SK-N-SH (cell line): ENCODE data around the gene DDI2. TPM values are rescaled to one million over a fixed set of nuclear protein-coding genes. Genes with fewer than 3 reads are reported as not detected.

ENCODE experiments used
- CTCF ChIA-PET: fragments of 300-600, 350-600 bp; formaldehyde crosslinking; extraction: SDS; loops from one replicate; lab custom pipeline; 2021; lab: Yijun Ruan, JAX
- POLR2A ChIA-PET: fragments of 350-600 bp; sonication (Branson Sonifier 250); formaldehyde crosslinking; extraction: SDS; loops from one replicate; lab custom pipeline; 2020; ENCODE audit warnings: antibody characterized with exemption, inconsistent platforms; lab: Yijun Ruan, JAX
- DNase-seq: peaks from one replicate; pipeline ENCODE4 v3.0.0; 2012
- H2AFZ ChIP-seq: fragments of 200-600 bp; sonication (generic); 2 replicates; pipeline ENCODE4 v1.8.1; 2016; ENCODE audit warnings: antibody characterized with exemption, mild to moderate bottlenecking, low read depth
- H3F3A ChIP-seq: fragments of 200-600 bp; sonication (generic); replicated peaks from 2 replicates; pipeline ENCODE3; 2016; ENCODE audit warnings: antibody characterized with exemption, mild to moderate bottlenecking; ENCODE audit not compliant: insufficient read depth
- H3K27ac ChIP-seq, 2 experiments: fragments of 200-500 bp in 1 of 2; fragments of 200-600 bp in 1 of 2; sonication (Bioruptor generic) in 1 of 2; sonication (generic), shearing (Covaris generic) in 1 of 2; 2 replicates each; pipeline versions ENCODE4 v1.5.1 to v1.6.1; 2014 to 2016; ENCODE audit warnings: low read depth in 2 of 2, inconsistent platforms in 1 of 2, low read length in 1 of 2, mild to moderate bottlenecking in 1 of 2, mixed read lengths in 1 of 2
- H3K27me3 ChIP-seq: fragments of 200-600 bp; sonication (generic), shearing (Covaris generic); 2 replicates; pipeline ENCODE4 v1.6.1; 2016; ENCODE audit warnings: mixed run types; ENCODE audit not compliant: insufficient read depth
- H3K36me3 ChIP-seq, 2 experiments: fragments of 200-500 bp in 1 of 2; fragments of 200-600 bp in 1 of 2; sonication (Bioruptor generic) in 1 of 2; sonication (generic) in 1 of 2; replicated peaks in 1 of 2; 2 replicates each; pipeline versions ENCODE3 to v1.5.1; 2014 to 2016; ENCODE audit warnings: low read length in 1 of 2, mild to moderate bottlenecking in 1 of 2; ENCODE audit not compliant: insufficient read depth in 2 of 2, control insufficient read depth in 1 of 2
- H3K4me1 ChIP-seq, 2 experiments: fragments of 200-500 bp in 1 of 2; fragments of 200-600 bp in 1 of 2; sonication (Bioruptor generic) in 1 of 2; sonication (generic), shearing (Covaris generic) in 1 of 2; 2 replicates each; pipeline versions ENCODE4 v1.5.1 to v1.6.1; 2014 to 2016; ENCODE audit warnings: low read depth in 1 of 2, low read length in 1 of 2, mixed run types in 1 of 2; ENCODE audit not compliant: insufficient read depth in 2 of 2, control insufficient read depth in 1 of 2
- H3K4me2 ChIP-seq: fragments of 200-600 bp; sonication (generic), shearing (Covaris generic); 2 replicates; pipeline ENCODE4 v1.6.1; 2017; ENCODE audit warnings: mixed run types
- H3K4me3 ChIP-seq, 2 experiments: fragments of 200-500 bp in 1 of 2; fragments of 200-600 bp in 1 of 2; sonication (Bioruptor generic) in 1 of 2; sonication (generic), shearing (Covaris generic) in 1 of 2; 2 replicates each; pipeline versions ENCODE4 v1.5.1 to v1.8.1; 2014 to 2016; ENCODE audit warnings: low read depth in 2 of 2, inconsistent platforms in 1 of 2, low read length in 1 of 2, mild to moderate bottlenecking in 1 of 2, mixed read lengths in 1 of 2, moderate library complexity in 1 of 2
- H3K79me2 ChIP-seq: fragments of 200-600 bp; sonication (generic); 2 replicates; pipeline ENCODE4 v1.8.1; 2017; ENCODE audit warnings: mild to moderate bottlenecking; ENCODE audit not compliant: insufficient read depth
- H3K9ac ChIP-seq: fragments of 200-600 bp; sonication (generic); 2 replicates; pipeline ENCODE4 v1.6.1; 2017; ENCODE audit warnings: mixed run types
- H3K9me2 ChIP-seq: fragments of 200-600 bp; sonication (generic); 2 replicates; pipeline ENCODE4 v1.6.1; 2017; ENCODE audit warnings: mixed run types
- H3K9me3 ChIP-seq: fragments of 200-600 bp; sonication (generic); 2 replicates; pipeline ENCODE4 v1.6.1; 2017; ENCODE audit warnings: mixed run types, mild to moderate bottlenecking, moderate library complexity
- H4K20me1 ChIP-seq: fragments of 200-600 bp; sonication (generic); 2 replicates; pipeline ENCODE4 v1.6.1; 2017; ENCODE audit warnings: mild to moderate bottlenecking, mixed run types; ENCODE audit not compliant: insufficient read depth
- CTCF ChIP-seq: fragments of 200-600 bp; sonication (generic); IDR thresholded peaks from 2 replicates; pipeline ENCODE4 v1.6.1; 2017; ENCODE audit warnings: antibody characterized with exemption, mild to moderate bottlenecking, moderate library complexity
- GABPA ChIP-seq: IDR thresholded peaks from 2 replicates; pipeline ENCODE4 v1.4.0; 2012; ENCODE audit warnings: low read depth, mild to moderate bottlenecking
- MAX ChIP-seq: IDR thresholded peaks from 2 replicates; pipeline ENCODE4 v1.4.0; 2012; ENCODE audit warnings: low read depth
- MEF2A ChIP-seq: IDR thresholded peaks from 2 replicates; pipeline ENCODE4 v1.4.0; 2012; ENCODE audit warnings: low read depth, borderline replicate concordance
- MXI1 ChIP-seq: IDR thresholded peaks from 2 replicates; pipeline ENCODE4 v1.6.1; 2012; ENCODE audit warnings: mild to moderate bottlenecking, low read depth, low read length, improper control_type of control experiment
- PBX3 ChIP-seq: IDR thresholded peaks from 2 replicates; pipeline ENCODE4; 2012
- REST ChIP-seq: IDR thresholded peaks from 2 replicates; pipeline ENCODE4 v1.6.1; 2012; ENCODE audit warnings: mild to moderate bottlenecking, low read depth, low read length, moderate library complexity
- ZBTB33 ChIP-seq: IDR thresholded peaks from 2 replicates; pipeline ENCODE4 v1.4.0; 2012; ENCODE audit warnings: low read depth, borderline replicate concordance
- WGBS: methylation state at CpG from one replicate; pipeline ENCODE4 v1.1.6; 2017; ENCODE audit warnings: low lambda C conversion rate; 5-methylcytosine and 5-hydroxymethylcytosine counted together
- polyA plus RNA-seq, 3 experiments: library from polyadenylated mRNA; depleted of rRNA; stranded (reverse); fragments of >200 nt; gene quantifications; 2 replicates each; pipeline ENCODE4 v1.2.3, GENCODE V29; 2012

Gene DDI2
- polyA plus RNA-seq, 1 of the 3 experiments (the other 2 are of a cell fraction) = 2.8 TPM

GRCh38 chr1:15654091-15654690 is 36.9 kb downstream of the DDI2 start:
- no peaks in the 10 kb centered on the region for H3K9me2 ChIP-seq
- no peak for TF ChIP-seq PBX3
- TF ChIP-seq GABPA = no peak
- TF ChIP-seq MAX = no peak
- no peak for TF ChIP-seq MEF2A
- TF ChIP-seq ZBTB33 = no peak
- TF ChIP-seq MXI1 = no peak
- TF ChIP-seq CTCF = no peak
- TF ChIP-seq REST = no peak
- ChIA-PET POLR2A (no interaction called here), CTCF (interaction anchor here (0.8 to 1.2 kb wide), 4 partner anchors 11 to 87 kb away, joined by 3 to 4 read pairs (median 3); no protein-coding TSS in a partner anchor)
- no peak overlapping the region for H3K4me2 ChIP-seq
- no peak overlapping the region for H3K4me3 ChIP-seq
- DNase-seq = no peak
- no peak overlapping the region for H3K9ac ChIP-seq
- H3K36me3 ChIP-seq = peaks cover 28 to 63% of the 10 kb centered on the region in 2 experiments
- no peak overlapping the region for H2AFZ ChIP-seq
- no peak overlapping the region for H3K27ac ChIP-seq
- H3K79me2 ChIP-seq = no peaks in the 10 kb centered on the region
- H4K20me1 ChIP-seq = no peaks in the 10 kb centered on the region
- H3K27me3 ChIP-seq = no peaks in the 10 kb centered on the region
- H3K4me1 ChIP-seq = no peaks in the 10 kb centered on the region
- 97% methylated on average over 6 of the region's 6 CpGs for WGBS
- H3F3A ChIP-seq = peaks cover 7% of the 10 kb centered on the region
- no peaks in the 10 kb centered on the region for H3K9me3 ChIP-seq
